ENCODE data around the gene MRPS10. TPM values are rescaled to one million over a fixed set of nuclear protein-coding genes. Genes with fewer than 3 reads are reported as not detected.

MRPS10 gene
- total and polyA plus RNA-seq, 10 of the 15 experiments (the other 5 are each of a cell fraction or from before 2014, with no cell fraction given), result 28.5 to 83.3 (median 52.8) TPM

GRCh38 chr6:42217157-42217518 lies 523 bp downstream of the MRPS10 start:
- 4% methylated on average over 5 of the region's 5 CpGs for whole genome bisulfite sequencing (ENCODE audit: insufficient coverage, insufficient replicate concordance, low lambda C conversion rate, missing lambda C conversion rate)
- Histone ChIP-seq H3K27ac (ENCODE audit: control insufficient read depth, insufficient read depth) (peak overlapping the region; percentile 65), H4K20me1 (ENCODE audit: control insufficient read depth, insufficient read depth) (no peaks in the 10 kb centered on the region), H3K4me2 (ENCODE audit: control insufficient read depth, insufficient read depth) (peak overlapping the region; percentile 70), H3K9me3 (replicated peaks; ENCODE audit: control insufficient read depth, insufficient read depth, low read length) (no peaks in the 10 kb centered on the region), H3K36me3 (ENCODE audit: control insufficient read depth in 2 of 2, insufficient read depth in 2 of 2, low read length in 1 of 2) (peaks cover 0 to 7% of the 10 kb centered on the region in 2 experiments; a peak in 1 of 4 replicates), H3K4me1 (ENCODE audit: control insufficient read depth, insufficient read depth, low read length) (peaks cover 9% of the 10 kb centered on the region; the same call in 1 of the 2 replicates), H3K79me2 (ENCODE audit: control insufficient read depth, insufficient read depth, low read length) (peaks cover 12% of the 10 kb centered on the region), H3K27me3 (replicated peaks in 1 of 2; ENCODE audit: control insufficient read depth in 2 of 2, insufficient read depth in 2 of 2, low read length in 1 of 2) (no peaks in the 10 kb centered on the region), H3K4me3 (peak overlapping the region; percentile 85), H2AFZ (ENCODE audit: control insufficient read depth, low read depth, low read length) (peak overlapping the region; percentile 75), H3K9ac (ENCODE audit: control insufficient read depth, insufficient read depth, low read length) (peak overlapping the region; percentile 79)
- in situ Hi-C loops (cut with MboI) (no loop called here), intact Hi-C loops (cut with micrococcal nuclease; ENCODE audit: unreplicated experiment) (loop anchor here (2.0 to 5.0 kb wide), 2 partner anchors 296 to 330 kb away; partner anchors contain the start of genes BYSL and MED20)
- RAD21 ChIA-PET (ENCODE audit: unreplicated experiment), result interaction anchor here (0.8 to 4.6 kb wide), 5 partner anchors 172 to 331 kb away, joined by 3 to 28 read pairs (median 3); partner anchors contain the start of genes BYSL and MED20
- SMC1A ChIA-PET (ENCODE audit: uncharacterized antibody, unreplicated experiment), result interaction anchor here (1.1 to 1.2 kb wide), 5 partner anchors 13 to 296 kb away, joined by 3 to 5 read pairs (median 4); partner anchors contain the start of genes BYSL and MED20
- no TSS peak for BruUV-seq (replicated peaks)
- TF ChIP-seq PML (IDR thresholded peaks at IDR 0.05; ENCODE audit: low read length) (no peak), FOXM1 (IDR thresholded peaks at IDR 0.05; ENCODE audit: low read depth, low read length) (no peak), REST (IDR thresholded peaks at IDR 0.05; ENCODE audit: low read depth, low read length) (no peak), IKZF1 (conservative IDR thresholded peaks at IDR 0.05) (no peak), CBX3 (IDR thresholded peaks at IDR 0.05; ENCODE audit: borderline replicate concordance, low read depth) (no peak), HCFC1 (IDR thresholded peaks at IDR 0.05; ENCODE audit: low read length) (no peak), JUNB (IDR thresholded peaks at IDR 0.05) (no peak; the same call in 1 of the 2 replicates), PBX3 (IDR thresholded peaks at IDR 0.05; ENCODE audit: insufficient replicate concordance, low read depth, low read length) (no peak), YBX1 (IDR thresholded peaks at IDR 0.05) (no peak), STAT3 (IDR thresholded peaks at IDR 0.05; ENCODE audit: low read depth, low read length) (no peak)
- ATAC-seq, result no peak
- POLR2A ChIA-PET, result interaction anchor here (0.5 to 1.1 kb wide), 3 partner anchors 257 to 717 kb away, joined by 3 to 4 read pairs (median 4); no protein-coding TSS in a partner anchor
- CTCF ChIA-PET, result interaction anchor here (0.8 to 7.8 kb wide), 10 partner anchors 8 to 431 kb away, joined by 3 to 68 read pairs (median 6); partner anchors contain the start of genes BYSL and MED20
- FAIRE-seq, result no peak
- DNase-seq (ENCODE audit: low read depth, low spot score), result no peak

Data from GM12878 (cell line).